ENCODE results near the gene PAK5. TPM values are rescaled to one million over a fixed set of nuclear protein-coding genes. Genes with fewer than 3 reads are reported as not detected.

Gene PAK5
- total and polyA plus RNA-seq, 2 of the 13 experiments (the other 11 are each of a cell fraction or from before 2014, with no cell fraction given) = not detected

DNA sequence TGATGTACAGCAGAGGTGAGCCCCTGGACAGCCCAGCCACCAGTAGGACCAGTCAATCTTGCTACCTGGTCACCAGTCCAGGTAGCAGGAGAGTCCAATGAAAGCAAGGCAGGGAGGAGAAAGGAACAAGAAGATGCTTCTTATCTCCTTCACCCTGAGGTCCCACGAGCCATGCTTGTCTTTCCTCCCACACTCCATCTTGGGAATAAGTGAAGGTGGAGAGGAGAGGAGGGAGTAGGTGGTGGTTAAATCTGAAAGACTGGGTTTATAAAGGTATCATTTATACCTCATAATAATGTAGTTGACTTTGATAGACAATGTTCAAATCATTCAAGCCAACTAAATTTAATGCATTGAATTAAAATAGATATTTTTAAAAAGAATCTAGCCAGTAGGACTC lies 288.6 kb downstream of the PAK5 start:
- 0% methylated on average over 1 of the region's 1 CpG for WGBS (ENCODE audit: low lambda C conversion rate)
- FAIRE-seq (no peak), ATAC-seq (no peak), DNase-seq (ENCODE audit: low spot score) (no peak)
- ChIA-PET CTCF (ENCODE audit: low intra/inter-chr PET ratio, low total read pairs) (no interaction called here), POLR2A (no interaction called here)
- no peak overlapping the region for H3K9ac ChIP-seq (ENCODE audit: insufficient read depth, low read depth, low read length)
- H3K9me3 ChIP-seq (ENCODE audit: low read length) = no peaks in the 10 kb centered on the region
- no peaks in the 10 kb centered on the region for H3K36me3 ChIP-seq (replicated peaks in 1 of 2; ENCODE audit: control insufficient read depth in 1 of 2, insufficient read depth in 2 of 2, low read length in 2 of 2)
- in situ Hi-C loops (cut with HindIII; ENCODE audit: extremely low pct_ligation_motif_present, low pct_unique_long_range_greater_than_20kb) (no loop called here), intact Hi-C loops (cut with micrococcal nuclease; ENCODE audit: unreplicated experiment) (no loop called here)
- H3K4me3 ChIP-seq (replicated peaks in 1 of 3; ENCODE audit: insufficient read depth in 1 of 3, low read depth in 2 of 3, low read length in 3 of 3) = no peak overlapping the region
- no TSS peak for BruUV-seq (replicated peaks)
- no peak overlapping the region for H3K27ac ChIP-seq (ENCODE audit: extremely low read length, insufficient read depth, low read length)
- H4K20me1 ChIP-seq (ENCODE audit: insufficient read depth, low read length) = no peaks in the 10 kb centered on the region
- no peaks in the 10 kb centered on the region for H3K4me1 ChIP-seq (ENCODE audit: insufficient read depth, low read length)
- no peaks in the 10 kb centered on the region for H3K79me2 ChIP-seq (ENCODE audit: insufficient read depth, low read length)
- no peak overlapping the region for H2AFZ ChIP-seq (ENCODE audit: low read length)
- no peaks in the 10 kb centered on the region; a peak in 2 of 5 replicates for H3K27me3 ChIP-seq (ENCODE audit: control insufficient read depth in 1 of 2, insufficient read depth in 2 of 2, low read length in 2 of 2)
- no peak overlapping the region for H3K4me2 ChIP-seq (ENCODE audit: low read depth, low read length)
- TF ChIP-seq REL (CRISPR knock-in tag; conservative IDR thresholded peaks at IDR 0.05) (no peak), RERE (CRISPR knock-in tag; IDR thresholded peaks at IDR 0.05; ENCODE audit: low read depth) (no peak), NFKBIZ (CRISPR knock-in tag; IDR thresholded peaks at IDR 0.05) (no peak), GTF2F1 (IDR thresholded peaks at IDR 0.05; ENCODE audit: low read length) (no peak), ZBTB21 (CRISPR knock-in tag; IDR thresholded peaks at IDR 0.05) (no peak), ZNF512B (CRISPR knock-in tag; IDR thresholded peaks at IDR 0.05; ENCODE audit: borderline replicate concordance) (no peak), PATZ1 (CRISPR knock-in tag; IDR thresholded peaks at IDR 0.05) (no peak), ZFAT (CRISPR knock-in tag; conservative IDR thresholded peaks at IDR 0.05) (no peak), NR2F1 (CRISPR knock-in tag; IDR thresholded peaks at IDR 0.05) (no peak), REXO4 (CRISPR knock-in tag; IDR thresholded peaks at IDR 0.05; ENCODE audit: borderline replicate concordance) (no peak)
- TF ChIP-seq, protein P1, sequence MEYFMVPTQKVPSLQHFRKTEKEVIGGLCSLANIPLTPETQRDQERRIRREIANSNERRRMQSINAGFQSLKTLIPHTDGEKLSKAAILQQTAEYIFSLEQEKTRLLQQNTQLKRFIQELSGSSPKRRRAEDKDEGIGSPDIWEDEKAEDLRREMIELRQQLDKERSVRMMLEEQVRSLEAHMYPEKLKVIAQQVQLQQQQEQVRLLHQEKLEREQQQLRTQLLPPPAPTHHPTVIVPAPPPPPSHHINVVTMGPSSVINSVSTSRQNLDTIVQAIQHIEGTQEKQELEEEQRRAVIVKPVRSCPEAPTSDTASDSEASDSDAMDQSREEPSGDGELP (IDR thresholded peaks at IDR 0.05; ENCODE audit: borderline replicate concordance, low read depth) = no peak
- TF ChIP-seq, protein P2, sequence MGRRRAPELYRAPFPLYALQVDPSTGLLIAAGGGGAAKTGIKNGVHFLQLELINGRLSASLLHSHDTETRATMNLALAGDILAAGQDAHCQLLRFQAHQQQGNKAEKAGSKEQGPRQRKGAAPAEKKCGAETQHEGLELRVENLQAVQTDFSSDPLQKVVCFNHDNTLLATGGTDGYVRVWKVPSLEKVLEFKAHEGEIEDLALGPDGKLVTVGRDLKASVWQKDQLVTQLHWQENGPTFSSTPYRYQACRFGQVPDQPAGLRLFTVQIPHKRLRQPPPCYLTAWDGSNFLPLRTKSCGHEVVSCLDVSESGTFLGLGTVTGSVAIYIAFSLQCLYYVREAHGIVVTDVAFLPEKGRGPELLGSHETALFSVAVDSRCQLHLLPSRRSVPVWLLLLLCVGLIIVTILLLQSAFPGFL (CRISPR knock-in tag; IDR thresholded peaks at IDR 0.05) = no peak
